Tibial artery (tissue), 4 donors: Measurements from ENCODE around the gene CDC25A.
"Not testable (repeated sequence)": the region's sequence is repeated elsewhere in the genome, so short reads cannot be mapped to it uniquely, and the experiment has no call there.

Experiments
- DNase-seq, 2 donors: peaks; one replicate each; pipeline ENCODE4 v3.0.0-alpha.2; 2019
- H3K27ac ChIP-seq, 2 donors: fragments of 200-600 bp; sonication (generic) in 1 of 2; 1 replicate in 1 of 2; 2 replicates in 1 of 2; pipeline ENCODE4 v1.5.1; 2018 to 2019; ENCODE audit warnings: mild to moderate bottlenecking in 1 of 2
- H3K27me3 ChIP-seq, 2 donors: fragments of 200-600 bp; sonication (generic) in 1 of 2; one replicate each; pipeline versions ENCODE4 v1.5.1 to v1.6.0; 2016 to 2019
- H3K36me3 ChIP-seq, 3 donors: fragments of 200-600 bp; sonication (generic) in 2 of 3; one replicate each; pipeline ENCODE4 v1.5.1; 2016 to 2019; ENCODE audit warnings: mild to moderate bottlenecking in 2 of 3
- H3K4me1 ChIP-seq, 4 donors: fragments of 200-600 bp; sonication (generic) in 2 of 4; 1 replicate in 3 of 4; 2 replicates in 1 of 4; pipeline ENCODE4 v1.5.1; 2016 to 2019
- H3K4me3 ChIP-seq, 2 donors: fragments of 200-600 bp; sonication (generic) in 1 of 2; 1 replicate in 1 of 2; 2 replicates in 1 of 2; pipeline ENCODE4 v1.5.1; 2018 to 2019; ENCODE audit warnings: mild to moderate bottlenecking in 2 of 2
- H3K9me3 ChIP-seq, 3 donors: fragments of 200-600 bp; sonication (generic) in 1 of 3; one replicate each; pipeline ENCODE4 v1.5.1; 2016 to 2019
- intact Hi-C: fragments of 100-400 bp; cut with DNase I; formaldehyde crosslinking; loops from one replicate; pipeline ENCODE4 v1.15.0; 2023; ENCODE audit warnings: low total_unique reads
- TF ChIP-seq, protein P1 (sequence below), 2 experiments: fragments of 200-600 bp in 1 of 2; fragments of 450-650 bp in 1 of 2; IDR thresholded peaks; one replicate each; pipeline ENCODE4 v1.5.1; 2017 to 2019; ENCODE audit warnings: antibody characterized with exemption in 2 of 2, mild to moderate bottlenecking in 1 of 2, moderate library complexity in 1 of 2

CDC25A gene

DNA sequence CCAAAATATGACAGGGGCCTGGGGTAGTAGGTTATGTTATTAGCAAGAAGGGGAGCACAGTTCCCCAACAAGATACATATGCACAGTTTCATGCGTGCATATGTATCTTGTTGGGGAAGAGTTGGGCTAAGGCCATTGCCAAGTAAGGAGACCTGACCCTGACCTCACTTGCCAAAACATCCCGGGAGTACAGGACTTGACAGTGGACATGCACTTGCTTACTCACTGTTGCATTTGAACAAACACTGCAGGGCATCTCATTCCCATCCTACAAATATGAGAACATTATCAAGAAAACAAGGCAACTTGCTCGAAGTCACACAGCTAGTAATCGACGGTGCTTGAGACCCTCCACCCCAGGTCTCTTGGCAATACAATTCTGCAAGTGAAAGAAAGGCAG, 30.3 kb upstream of the CDC25A start:
- H3K27me3 ChIP-seq, result no peaks in the 10 kb centered on the region
- intact Hi-C loops, result no loop called here
- TF ChIP-seq, protein P1, sequence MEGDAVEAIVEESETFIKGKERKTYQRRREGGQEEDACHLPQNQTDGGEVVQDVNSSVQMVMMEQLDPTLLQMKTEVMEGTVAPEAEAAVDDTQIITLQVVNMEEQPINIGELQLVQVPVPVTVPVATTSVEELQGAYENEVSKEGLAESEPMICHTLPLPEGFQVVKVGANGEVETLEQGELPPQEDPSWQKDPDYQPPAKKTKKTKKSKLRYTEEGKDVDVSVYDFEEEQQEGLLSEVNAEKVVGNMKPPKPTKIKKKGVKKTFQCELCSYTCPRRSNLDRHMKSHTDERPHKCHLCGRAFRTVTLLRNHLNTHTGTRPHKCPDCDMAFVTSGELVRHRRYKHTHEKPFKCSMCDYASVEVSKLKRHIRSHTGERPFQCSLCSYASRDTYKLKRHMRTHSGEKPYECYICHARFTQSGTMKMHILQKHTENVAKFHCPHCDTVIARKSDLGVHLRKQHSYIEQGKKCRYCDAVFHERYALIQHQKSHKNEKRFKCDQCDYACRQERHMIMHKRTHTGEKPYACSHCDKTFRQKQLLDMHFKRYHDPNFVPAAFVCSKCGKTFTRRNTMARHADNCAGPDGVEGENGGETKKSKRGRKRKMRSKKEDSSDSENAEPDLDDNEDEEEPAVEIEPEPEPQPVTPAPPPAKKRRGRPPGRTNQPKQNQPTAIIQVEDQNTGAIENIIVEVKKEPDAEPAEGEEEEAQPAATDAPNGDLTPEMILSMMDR (IDR thresholded peaks at IDR 0.05), result no peak
- H3K9me3 ChIP-seq, result no peaks in the 10 kb centered on the region
- no peaks in the 10 kb centered on the region for H3K36me3 ChIP-seq
- peaks cover 0 to 24% (median 20%) of the 10 kb centered on the region in 4 donors for H3K4me1 ChIP-seq
- H3K4me3 ChIP-seq, result no peak overlapping the region
- no peak overlapping the region for H3K27ac ChIP-seq
- DNase-seq, result no peak

DNA sequence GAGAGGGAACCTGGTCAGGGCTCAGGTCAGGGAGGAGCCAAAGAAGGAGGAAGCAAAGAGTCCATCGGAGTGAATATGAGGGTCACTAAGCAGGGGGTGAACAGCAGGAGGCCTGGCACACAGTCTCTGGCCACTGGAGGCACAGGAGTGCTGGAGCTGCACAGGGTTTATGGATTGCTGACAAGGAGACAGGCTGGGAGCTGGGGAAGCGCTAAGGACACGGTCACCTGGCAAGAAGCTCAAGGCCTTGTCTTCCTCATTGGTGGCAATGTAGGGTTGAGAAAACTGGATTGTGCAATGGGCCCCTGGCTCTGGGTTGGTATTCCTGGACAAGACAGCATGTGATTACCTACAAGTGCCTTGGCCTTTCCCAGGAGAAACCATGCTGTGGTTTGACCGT, 29.2 kb upstream of the CDC25A start:
- peak in 1 of 2 donors; percentile 43 for DNase-seq
- Histone ChIP-seq H3K27ac (no peak overlapping the region), H3K36me3 (no peaks in the 10 kb centered on the region), H3K27me3 (no peaks in the 10 kb centered on the region), H3K9me3 (no peaks in the 10 kb centered on the region), H3K4me3 (no peak overlapping the region), H3K4me1 (peaks cover 0 to 23% (median 19%) of the 10 kb centered on the region in 4 donors)
- intact Hi-C loops, result no loop called here
- TF ChIP-seq, protein P1 (IDR thresholded peaks at IDR 0.05), result no peak

DNA sequence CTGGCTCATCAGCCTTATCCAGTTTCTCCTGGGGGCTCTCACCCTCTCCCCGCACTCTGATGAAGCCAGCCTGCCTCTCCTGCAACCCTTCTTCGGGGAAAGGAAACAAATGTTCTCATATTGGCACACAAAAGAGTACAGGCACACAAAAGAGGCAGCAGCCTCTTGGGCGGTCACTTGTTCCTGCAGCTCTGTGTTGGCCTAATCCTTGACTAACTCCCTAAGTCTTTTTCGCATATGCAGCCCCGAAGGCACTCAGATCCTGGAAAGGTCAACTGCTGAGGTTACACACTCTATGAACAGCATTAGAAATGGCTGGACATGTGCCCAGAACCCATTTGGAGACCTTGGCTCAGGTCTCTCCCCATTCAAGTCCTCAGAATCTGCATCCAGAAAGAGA, 27.7 kb upstream of the CDC25A start:
- DNase-seq, result peak; percentile 61 to 83
- TF ChIP-seq, protein P1 (IDR thresholded peaks at IDR 0.05), result no peak
- Histone ChIP-seq H3K27me3 (no peaks in the 10 kb centered on the region), H3K9me3 (no peaks in the 10 kb centered on the region), H3K4me1 (peaks cover 0 to 23% (median 19%) of the 10 kb centered on the region in 4 donors), H3K4me3 (no peak overlapping the region), H3K27ac (peak overlapping the region; percentile 67 to 70), H3K36me3 (no peaks in the 10 kb centered on the region)
- intact Hi-C loops, result no loop called here

DNA sequence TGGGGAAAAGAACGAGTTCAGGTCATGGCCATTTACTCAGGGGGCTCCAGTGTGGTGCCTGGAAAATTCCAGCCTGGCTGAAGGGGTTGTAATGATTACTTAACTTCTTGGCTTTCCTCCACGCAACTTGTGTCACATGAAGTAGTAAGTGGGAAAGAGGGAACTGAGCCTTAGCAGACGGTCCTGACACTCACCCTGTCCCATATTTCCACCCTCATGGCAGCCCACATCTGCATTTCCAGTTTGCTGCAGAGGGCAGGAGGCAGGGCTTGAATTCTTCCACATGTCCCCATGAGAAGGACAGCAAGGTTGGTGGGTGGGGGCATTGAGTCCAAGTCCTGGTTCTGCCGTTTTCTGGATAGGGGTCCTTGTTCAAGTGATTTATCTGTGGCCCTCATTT, 27.2 kb upstream of the CDC25A start:
- H3K4me3 ChIP-seq, result no peak overlapping the region

DNA sequence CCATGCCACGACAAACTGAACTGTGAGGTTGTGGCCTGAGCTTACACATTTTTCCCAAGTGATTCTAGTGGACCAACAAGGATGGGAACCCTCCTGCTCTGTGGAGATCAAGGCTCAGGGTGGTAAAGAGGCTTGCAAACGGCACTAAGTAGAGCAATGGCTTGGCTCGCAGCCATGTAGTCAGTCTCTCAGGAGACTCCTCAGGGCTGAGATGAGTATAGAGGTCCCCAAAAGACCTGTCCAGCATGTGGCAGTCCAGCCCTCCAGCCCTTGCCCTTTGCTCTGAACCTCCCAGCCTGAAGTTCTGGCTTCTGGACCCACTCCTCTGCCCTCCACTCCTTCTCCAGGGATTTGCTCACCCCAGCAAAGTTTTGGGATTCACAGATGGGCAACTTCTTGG, 26.8 kb upstream of the CDC25A start:
- intact Hi-C loops, result no loop called here
- Histone ChIP-seq H3K27ac (peak overlapping the region; percentile 67 to 70), H3K4me1 (peaks cover 0 to 23% (median 19%) of the 10 kb centered on the region in 4 donors), H3K27me3 (no peaks in the 10 kb centered on the region), H3K36me3 (no peaks in the 10 kb centered on the region), H3K4me3 (no peak overlapping the region), H3K9me3 (no peaks in the 10 kb centered on the region)
- TF ChIP-seq, protein P1 (IDR thresholded peaks at IDR 0.05), result no peak
- DNase-seq, result peak; percentile 75 to 77

More for the DNA sequence above, 27.2 kb upstream of the CDC25A start:
- Histone ChIP-seq H3K27me3 (no peaks in the 10 kb centered on the region), H3K36me3 (no peaks in the 10 kb centered on the region), H3K27ac (peak overlapping the region; percentile 67 to 70), H3K4me1 (peaks cover 0 to 23% (median 19%) of the 10 kb centered on the region in 4 donors), H3K9me3 (no peaks in the 10 kb centered on the region)
- intact Hi-C loops, result no loop called here
- TF ChIP-seq, protein P1 (IDR thresholded peaks at IDR 0.05), result no peak
- DNase-seq, result peak; percentile 68 to 77

DNA sequence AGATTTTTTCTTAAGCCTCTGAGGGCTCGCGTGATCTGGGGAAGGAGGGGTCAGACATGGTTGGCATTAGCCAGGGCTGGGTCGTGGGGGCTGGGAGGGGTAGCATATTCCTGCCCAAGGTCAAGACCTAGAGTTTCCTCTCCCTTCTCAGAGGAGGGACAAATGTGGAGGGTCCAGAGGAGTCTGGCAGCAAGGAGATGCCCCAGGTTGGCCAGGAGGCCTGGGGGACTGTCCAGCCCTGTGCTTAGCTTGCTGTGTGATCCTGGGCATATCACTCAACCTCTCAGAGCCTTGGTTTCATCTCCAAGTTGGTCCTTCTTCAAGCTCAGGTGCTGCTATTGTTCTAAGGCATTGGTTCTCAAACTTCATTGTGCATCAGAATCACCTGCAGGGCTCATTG, 26.0 kb upstream of the CDC25A start:
- Histone ChIP-seq H3K27ac (no peak overlapping the region), H3K27me3 (no peaks in the 10 kb centered on the region), H3K36me3 (no peaks in the 10 kb centered on the region), H3K9me3 (no peaks in the 10 kb centered on the region), H3K4me3 (no peak overlapping the region), H3K4me1 (peaks cover 0 to 23% (median 19%) of the 10 kb centered on the region in 4 donors)
- intact Hi-C loops, result no loop called here
- TF ChIP-seq, protein P1 (IDR thresholded peaks at IDR 0.05), result no peak
- no peak for DNase-seq

DNA sequence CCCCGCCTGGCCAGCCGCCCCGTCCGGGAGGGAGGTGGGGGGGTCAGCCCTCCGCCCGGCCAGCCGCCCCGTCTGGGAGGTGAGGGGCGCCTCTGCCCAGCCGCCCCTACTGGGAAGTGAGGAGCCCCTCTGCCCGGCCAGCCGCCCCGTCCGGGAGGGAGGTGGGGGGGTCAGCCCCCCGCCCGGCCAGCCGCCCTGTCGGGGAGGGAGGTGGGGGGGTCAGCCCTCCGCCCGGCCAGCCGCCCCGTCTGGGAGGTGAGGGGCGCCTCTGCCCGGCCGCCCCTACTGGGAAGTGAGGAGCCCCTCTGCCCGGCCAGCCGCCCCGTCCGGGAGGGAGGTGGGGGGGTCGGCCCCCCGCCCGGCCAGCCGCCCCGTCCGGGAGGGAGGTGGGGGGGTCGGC, 23.6 kb upstream of the CDC25A start:
- H3K9me3 ChIP-seq, H3K36me3 ChIP-seq, DNase-seq, H3K4me3 ChIP-seq, intact Hi-C loops, H3K27me3 ChIP-seq, H3K27ac ChIP-seq: not testable (repeated sequence)
- peaks cover 0 to 23% (median 19%) of the 10 kb centered on the region in 4 donors for H3K4me1 ChIP-seq

DNA sequence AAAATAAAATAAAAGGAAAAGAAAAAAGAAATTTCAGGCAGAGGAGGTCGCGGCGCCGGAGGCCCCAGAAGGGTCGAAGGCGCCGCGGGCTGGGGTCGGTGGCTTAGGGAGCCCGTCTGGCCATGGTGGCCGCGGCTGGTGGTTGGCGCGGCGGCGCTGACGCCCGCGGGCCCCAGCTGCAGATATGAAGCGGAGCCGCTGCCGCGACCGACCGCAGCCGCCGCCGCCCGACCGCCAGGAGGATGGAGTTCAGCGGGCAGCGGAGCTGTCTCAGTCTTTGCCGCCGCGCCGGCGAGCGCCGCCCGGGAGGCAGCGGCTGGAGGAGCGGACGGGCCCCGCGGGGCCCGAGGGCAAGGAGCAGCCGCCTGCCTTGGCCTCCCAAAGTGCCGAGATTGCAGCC, 22.3 kb upstream of the CDC25A start:
- H3K27ac ChIP-seq, H3K27me3 ChIP-seq, DNase-seq, H3K36me3 ChIP-seq, H3K9me3 ChIP-seq, H3K4me3 ChIP-seq, intact Hi-C loops: not testable (repeated sequence)
- H3K4me1 ChIP-seq, result peaks cover 0 to 12% (median 8%) of the 10 kb centered on the region in 4 donors
